ENCODE data around the gene KIF18B.
"Not testable (repeated sequence)": the region's sequence is repeated elsewhere in the genome, so short reads cannot be mapped to it uniquely, and the experiment has no call there.

KIF18B gene

GRCh38 chr17:44959821-44960531 lies 12.4 kb upstream of the KIF18B start:
- Mint-ChIP-seq H3K4me3 (no peak overlapping the region), H3K27me3 (peaks cover 90% of the 10 kb centered on the region), H3K9me3 (no peaks in the 10 kb centered on the region), H3K4me1 (peaks cover 11% of the 10 kb centered on the region), H3K27ac (no peak overlapping the region), H3K36me3 (no peaks in the 10 kb centered on the region)
- ATAC-seq = peak; percentile 51

- Mint-ChIP-seq H3K36me3 (no peaks in the 10 kb centered on the region), H3K4me1 (peaks cover 11% of the 10 kb centered on the region), H3K9me3 (no peaks in the 10 kb centered on the region), H3K4me3 (no peak overlapping the region), H3K27ac (no peak overlapping the region), H3K27me3 (peaks cover 68% of the 10 kb centered on the region)
- ATAC-seq = no peak
Measured at GRCh38 chr17:44956998-44957981, 9.7 kb upstream of the KIF18B start.

- Mint-ChIP-seq H3K9me3 (no peaks in the 10 kb centered on the region), H3K27me3 (peaks cover 57% of the 10 kb centered on the region), H3K36me3 (no peaks in the 10 kb centered on the region), H3K4me3 (no peak overlapping the region), H3K4me1 (peaks cover 10% of the 10 kb centered on the region), H3K27ac (no peak overlapping the region)
- ATAC-seq = no peak
Measured at GRCh38 chr17:44955674-44956425, 8.3 kb upstream of the KIF18B start.

- Mint-ChIP-seq H3K4me3 (no peak overlapping the region), H3K9me3 (no peaks in the 10 kb centered on the region), H3K4me1 (peaks cover 3% of the 10 kb centered on the region), H3K27me3 (peaks cover 33% of the 10 kb centered on the region), H3K36me3 (no peaks in the 10 kb centered on the region), H3K27ac (no peak overlapping the region)
- ATAC-seq = no peak
Measured at GRCh38 chr17:44952946-44953475, 5.4 kb upstream of the KIF18B start.

- no peaks in the 10 kb centered on the region for H3K9me3 Mint-ChIP-seq
- H3K36me3 Mint-ChIP-seq = no peaks in the 10 kb centered on the region
- no peak for ATAC-seq
- H3K27ac Mint-ChIP-seq = peak overlapping the region; percentile 81
- peaks cover 8% of the 10 kb centered on the region for H3K27me3 Mint-ChIP-seq
- H3K4me3 Mint-ChIP-seq = peak overlapping the region; percentile 91
- peaks cover 6% of the 10 kb centered on the region for H3K4me1 Mint-ChIP-seq
Measured at GRCh38 chr17:44948315-44948795, 782 bp upstream of the KIF18B start.

- H3K27me3 Mint-ChIP-seq, H3K27ac Mint-ChIP-seq, H3K36me3 Mint-ChIP-seq, ATAC-seq, H3K4me1 Mint-ChIP-seq, H3K9me3 Mint-ChIP-seq, H3K4me3 Mint-ChIP-seq: not testable (repeated sequence)
Measured at GRCh38 chr17:44945652-44946051, 1.9 kb downstream of the KIF18B start.

DNA sequence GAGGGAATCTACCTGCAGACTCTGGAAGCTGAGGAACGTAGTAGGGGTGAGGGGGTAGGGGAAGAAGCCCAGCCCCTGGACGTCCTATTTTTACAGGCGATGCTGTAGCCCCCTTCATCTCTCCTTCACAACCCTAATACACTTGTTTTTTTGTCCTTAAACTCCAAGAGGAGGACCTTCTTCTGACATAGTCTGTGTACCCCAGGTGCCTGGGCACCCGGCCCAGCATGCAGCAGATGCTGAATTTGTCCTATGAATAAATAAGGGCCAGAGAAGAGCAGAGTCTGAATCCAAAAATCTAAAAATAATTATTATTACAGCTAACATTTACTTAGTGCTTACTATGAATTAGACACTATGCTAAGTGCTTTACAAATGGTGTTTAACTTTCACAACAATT lies 5.1 kb downstream of the KIF18B start:
- H3K4me1 Mint-ChIP-seq = no peaks in the 10 kb centered on the region
- no peaks in the 10 kb centered on the region for H3K36me3 Mint-ChIP-seq
- H3K9me3 Mint-ChIP-seq = peaks cover 3% of the 10 kb centered on the region
- H3K27ac Mint-ChIP-seq = no peak overlapping the region
- H3K27me3 Mint-ChIP-seq = peaks cover 8% of the 10 kb centered on the region
- no peak overlapping the region for H3K4me3 Mint-ChIP-seq
- ATAC-seq = no peak

- Mint-ChIP-seq H3K27ac (no peak overlapping the region), H3K9me3 (peaks cover 3% of the 10 kb centered on the region), H3K27me3 (peaks cover 8% of the 10 kb centered on the region), H3K4me1 (no peaks in the 10 kb centered on the region), H3K4me3 (no peak overlapping the region), H3K36me3 (no peaks in the 10 kb centered on the region)
- ATAC-seq = no peak
Measured at GRCh38 chr17:44941712-44942331, 5.8 kb downstream of the KIF18B start.

GRCh38 chr17:44940768-44941167 lies 6.8 kb downstream of the KIF18B start:
- Mint-ChIP-seq H3K36me3 (no peaks in the 10 kb centered on the region), H3K4me1 (no peaks in the 10 kb centered on the region), H3K27ac (no peak overlapping the region), H3K27me3 (no peaks in the 10 kb centered on the region), H3K4me3 (no peak overlapping the region), H3K9me3 (peaks cover 3% of the 10 kb centered on the region)
- ATAC-seq = no peak

GRCh38 chr17:44940317-44940716 lies 7.3 kb downstream of the KIF18B start:
- no peaks in the 10 kb centered on the region for H3K27me3 Mint-ChIP-seq
- H3K9me3 Mint-ChIP-seq = peaks cover 3% of the 10 kb centered on the region
- no peak overlapping the region for H3K27ac Mint-ChIP-seq
- H3K4me1 Mint-ChIP-seq = no peaks in the 10 kb centered on the region
- no peak overlapping the region for H3K4me3 Mint-ChIP-seq
- no peak for ATAC-seq
- no peaks in the 10 kb centered on the region for H3K36me3 Mint-ChIP-seq

DNA sequence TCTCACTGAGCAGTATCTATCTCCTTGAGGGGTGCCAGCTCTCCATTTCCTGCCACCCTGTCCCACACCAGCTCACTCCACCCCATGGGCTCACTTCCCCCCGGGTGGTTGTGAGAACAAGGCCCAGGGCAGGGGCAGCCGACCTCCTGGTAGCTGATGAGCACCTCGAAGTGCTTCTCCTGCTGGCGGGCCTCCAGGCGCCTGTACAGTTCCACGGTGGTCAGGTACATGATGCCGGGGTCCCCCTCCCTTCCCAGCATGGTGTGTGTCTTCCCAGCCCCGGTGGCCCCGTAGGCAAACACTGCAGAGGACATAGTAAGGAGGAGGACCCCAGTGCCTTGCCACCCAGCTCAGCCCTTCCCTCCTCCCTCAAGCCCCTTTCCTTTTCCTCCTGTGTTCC lies 12.5 kb downstream of the KIF18B start:
- Mint-ChIP-seq H3K4me1 (no peaks in the 10 kb centered on the region), H3K27ac (no peak overlapping the region), H3K4me3 (no peak overlapping the region), H3K9me3 (peaks cover 3% of the 10 kb centered on the region), H3K27me3 (no peaks in the 10 kb centered on the region), H3K36me3 (no peaks in the 10 kb centered on the region)
- peak; percentile 37 for ATAC-seq

- no peak overlapping the region for H3K4me3 Mint-ChIP-seq
- no peaks in the 10 kb centered on the region for H3K4me1 Mint-ChIP-seq
- ATAC-seq = no peak
- H3K27me3 Mint-ChIP-seq = no peaks in the 10 kb centered on the region
- H3K36me3 Mint-ChIP-seq = no peaks in the 10 kb centered on the region
- H3K27ac Mint-ChIP-seq = no peak overlapping the region
- H3K9me3 Mint-ChIP-seq = peaks cover 3% of the 10 kb centered on the region
Measured at GRCh38 chr17:44934745-44935105, 12.8 kb downstream of the KIF18B start.

DNA sequence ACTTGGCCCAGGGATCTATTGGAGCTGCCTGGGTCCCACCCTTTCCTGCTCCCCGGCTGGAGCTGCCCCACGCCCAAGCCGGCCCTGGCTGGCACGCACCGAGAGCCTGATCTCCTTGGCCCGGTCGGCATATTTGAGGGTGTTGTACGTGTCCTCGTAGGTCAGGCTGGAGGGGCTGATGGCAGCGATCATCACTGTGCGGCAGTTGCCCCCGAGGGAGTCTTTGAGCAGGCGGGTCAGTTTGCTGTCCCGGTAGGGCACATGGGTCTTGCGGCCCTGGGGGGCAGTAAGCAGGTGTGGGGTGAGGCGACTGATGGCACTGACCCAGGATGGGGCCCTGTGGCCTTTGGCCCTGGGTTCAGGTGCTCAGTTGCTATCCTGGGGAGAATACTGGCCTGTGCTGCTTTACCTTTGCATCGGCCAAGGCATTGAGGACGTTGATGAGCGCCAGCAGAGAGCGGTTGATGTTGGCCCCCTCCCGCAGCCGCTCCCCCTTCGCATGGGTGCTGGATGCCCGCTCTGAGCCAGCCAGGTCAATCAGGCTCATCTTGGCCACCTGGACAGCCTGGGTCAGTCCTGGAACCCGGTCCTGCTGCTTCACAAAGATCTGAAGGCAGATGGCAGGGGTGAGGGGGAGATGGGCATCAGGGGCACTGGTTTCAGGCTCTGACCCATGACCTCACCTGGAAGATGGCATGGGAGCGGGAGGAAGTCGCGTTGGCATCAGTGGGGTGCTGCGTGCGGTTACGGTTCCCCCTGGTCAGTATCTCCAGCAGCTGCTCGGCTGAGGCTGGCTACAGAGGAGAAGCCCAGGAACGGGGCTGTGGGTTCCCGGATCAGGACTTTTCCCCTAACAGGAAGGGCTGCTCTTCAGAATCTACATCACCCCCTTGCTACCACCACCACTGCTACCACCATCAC lies 13.5 kb downstream of the KIF18B start:
- H3K36me3 Mint-ChIP-seq = no peaks in the 10 kb centered on the region
- H3K4me1 Mint-ChIP-seq = no peaks in the 10 kb centered on the region
- no peak overlapping the region for H3K4me3 Mint-ChIP-seq
- peaks cover 3% of the 10 kb centered on the region for H3K9me3 Mint-ChIP-seq
- H3K27me3 Mint-ChIP-seq = no peaks in the 10 kb centered on the region
- ATAC-seq = no peak
- no peak overlapping the region for H3K27ac Mint-ChIP-seq

GRCh38 chr17:44932787-44933097 lies 14.8 kb downstream of the KIF18B start:
- ATAC-seq = no peak
- Mint-ChIP-seq H3K9me3 (no peaks in the 10 kb centered on the region), H3K4me1 (no peaks in the 10 kb centered on the region), H3K27me3 (no peaks in the 10 kb centered on the region), H3K36me3 (no peaks in the 10 kb centered on the region), H3K4me3 (no peak overlapping the region), H3K27ac (no peak overlapping the region)
